Measurements from ENCODE around the gene BICRA. TPM values are rescaled to one million over a fixed set of nuclear protein-coding genes. Genes with fewer than 3 reads are reported as not detected.

BICRA gene
- total and polyA plus RNA-seq, 2 of the 8 experiments (the other 6 are each of a cell fraction or from before 2014, with no cell fraction given) = 1.5 to 29.2 TPM

DNA sequence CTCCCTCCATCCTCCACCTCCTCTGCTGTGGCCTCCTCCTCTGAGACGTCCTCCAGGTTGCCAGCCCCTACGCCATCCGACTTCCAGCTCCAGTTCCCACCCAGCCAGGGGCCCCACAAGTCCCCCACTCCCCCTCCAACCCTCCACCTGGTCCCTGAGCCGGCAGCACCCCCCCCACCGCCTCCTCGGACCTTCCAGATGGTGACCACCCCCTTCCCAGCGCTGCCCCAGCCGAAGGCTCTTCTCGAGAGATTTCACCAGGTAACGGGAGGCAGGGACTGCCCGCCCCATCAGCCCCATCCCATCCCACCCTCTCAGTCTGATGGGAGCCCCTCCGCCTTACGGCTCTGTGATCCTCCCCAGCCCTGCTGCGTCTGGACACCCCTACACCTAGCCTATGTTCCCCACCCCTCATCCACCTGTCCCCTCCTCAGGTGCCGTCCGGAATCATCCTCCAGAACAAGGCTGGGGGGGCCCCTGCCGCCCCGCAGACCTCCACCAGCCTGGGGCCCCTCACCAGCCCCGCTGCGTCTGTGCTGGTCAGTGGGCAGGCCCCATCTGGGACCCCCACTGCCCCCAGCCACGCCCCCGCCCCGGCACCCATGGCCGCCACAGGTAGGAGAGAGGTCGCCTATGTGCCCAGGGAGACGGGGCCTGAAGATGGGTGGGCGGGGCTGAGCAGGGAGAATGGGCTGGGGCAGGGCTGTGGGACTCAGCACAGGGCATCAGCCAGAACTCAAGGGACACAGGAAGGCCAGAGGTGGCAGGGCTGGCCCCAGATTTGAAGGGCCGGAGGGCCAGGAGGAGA is 85.7 kb downstream of the BICRA start:
- Histone ChIP-seq H4K20me1 (replicated peaks in 1 of 2; ENCODE audit: control insufficient read depth in 1 of 2, insufficient read depth in 2 of 2, low read length in 2 of 2) (peaks cover 3 to 8% of the 10 kb centered on the region in 2 experiments), H2BK15ac (ENCODE audit: low read length) (no peak overlapping the region), H4K8ac (ENCODE audit: extremely low read depth, insufficient read depth, low read length) (no peak overlapping the region), H3K4ac (replicated peaks; ENCODE audit: insufficient read length, low read depth, low read length) (no peak overlapping the region), H3K9ac (replicated peaks in 1 of 4; ENCODE audit: extremely low read depth in 1 of 4, low read depth in 3 of 4, low read length in 3 of 4) (no peak overlapping the region), H3K4me1 (replicated peaks in 1 of 4; ENCODE audit: control insufficient read depth in 3 of 4, insufficient read depth in 4 of 4, low read length in 3 of 4) (peaks cover 0 to 6% (median 0%) of the 10 kb centered on the region in 4 experiments; a peak in 2 of 7 replicates), H3K27ac (ENCODE audit: low read depth, low read length) (no peak overlapping the region), H3K14ac (ENCODE audit: insufficient read length) (no peak overlapping the region), H3K4me3 (ENCODE audit: extremely low read depth in 1 of 4, insufficient read depth in 2 of 4, low read depth in 3 of 4, low read length in 4 of 4) (no peak overlapping the region), H3K79me2 (ENCODE audit: control insufficient read depth in 1 of 2, insufficient read depth in 2 of 2, low read length in 2 of 2) (no peaks in the 10 kb centered on the region; a peak in 1 of 4 replicates), H3K23ac (ENCODE audit: insufficient read length) (no peak overlapping the region), H3K4me2 (ENCODE audit: insufficient read depth in 1 of 2, low read depth in 2 of 2, low read length in 2 of 2) (no peak overlapping the region), H3K56ac (replicated peaks; ENCODE audit: insufficient read length, low read depth, low read length) (no peak overlapping the region), H4K91ac (replicated peaks; ENCODE audit: insufficient read length, low read length) (no peak overlapping the region), H3K18ac (ENCODE audit: extremely low read depth, low read length) (no peak overlapping the region), H2BK120ac (replicated peaks; ENCODE audit: low read depth, low read length) (no peak overlapping the region), H2AK5ac (ENCODE audit: low read depth, low read length) (no peak overlapping the region), H2BK20ac (ENCODE audit: low read length) (no peak overlapping the region), H2AFZ (ENCODE audit: low read length) (no peak overlapping the region), H3K27me3 (replicated peaks in 1 of 4; ENCODE audit: control insufficient read depth in 3 of 4, extremely low read depth in 1 of 4, insufficient read depth in 3 of 4, low read length in 3 of 4) (no peaks in the 10 kb centered on the region), H4K5ac (ENCODE audit: insufficient read length, low read depth, low read length) (no peak overlapping the region), H3K9me3 (ENCODE audit: insufficient read depth in 2 of 2, low read depth in 1 of 2, low read length in 1 of 2) (no peaks in the 10 kb centered on the region), H3K79me1 (ENCODE audit: low read depth, low read length) (peaks cover 5% of the 10 kb centered on the region), H2BK5ac (ENCODE audit: low read depth, low read length) (no peak overlapping the region), H2BK12ac (ENCODE audit: low read depth, low read length) (no peak overlapping the region), H3K36me3 (ENCODE audit: control insufficient read depth in 2 of 4, insufficient read depth in 4 of 4, low read length in 3 of 4) (peaks cover 6 to 11% (median 9%) of the 10 kb centered on the region in 4 experiments), H3K23me2 (ENCODE audit: low read depth, low read length) (no peaks in the 10 kb centered on the region)
- FAIRE-seq (no peak), DNase-seq (ENCODE audit: low read depth in 1 of 2, low spot score in 2 of 2) (no peak)
- TF ChIP-seq GTF2F1 (IDR thresholded peaks at IDR 0.05; ENCODE audit: borderline replicate concordance, low read depth, low read length) (no peak), KDM5A (IDR thresholded peaks at IDR 0.05; ENCODE audit: low read length) (no peak), TCF12 (IDR thresholded peaks at IDR 0.05; ENCODE audit: low read depth, low read length) (no peak), CBX5 (IDR thresholded peaks at IDR 0.05; ENCODE audit: low read depth, low read length) (no peak), KDM4A (IDR thresholded peaks at IDR 0.05; ENCODE audit: low read depth, low read length, severe bottlenecking) (no peak), EGR1 (IDR thresholded peaks at IDR 0.05; ENCODE audit: borderline replicate concordance, low read depth, low read length) (no peak), SUZ12 (IDR thresholded peaks at IDR 0.05; ENCODE audit: low read length) (no peak), SP2 (IDR thresholded peaks at IDR 0.05; ENCODE audit: low read length) (no peak)
- TF ChIP-seq, protein P1, sequence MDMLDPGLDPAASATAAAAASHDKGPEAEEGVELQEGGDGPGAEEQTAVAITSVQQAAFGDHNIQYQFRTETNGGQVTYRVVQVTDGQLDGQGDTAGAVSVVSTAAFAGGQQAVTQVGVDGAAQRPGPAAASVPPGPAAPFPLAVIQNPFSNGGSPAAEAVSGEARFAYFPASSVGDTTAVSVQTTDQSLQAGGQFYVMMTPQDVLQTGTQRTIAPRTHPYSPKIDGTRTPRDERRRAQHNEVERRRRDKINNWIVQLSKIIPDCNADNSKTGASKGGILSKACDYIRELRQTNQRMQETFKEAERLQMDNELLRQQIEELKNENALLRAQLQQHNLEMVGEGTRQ (IDR thresholded peaks at IDR 0.05; ENCODE audit: low read length) = no peak
- WGBS, 2 experiments (ENCODE audit: extremely low coverage in 1 of 2, insufficient coverage in 1 of 2, insufficient read length in 1 of 2, insufficient replicate concordance in 2 of 2, low coverage in 1 of 2, low lambda C conversion rate in 2 of 2, missing lambda C conversion rate in 1 of 2) = 92% methylated on average over 8 of the region's 28 CpGs; no CpG with 5 or more reads in 1 of the 2 experiments
- POLR2A ChIA-PET (ENCODE audit: partially characterized antibody) = interaction anchor here (1.4 kb wide), 1 partner anchor 256 kb away, joined by 3 read pairs; no protein-coding TSS in a partner anchor
- CTCF ChIA-PET (ENCODE audit: partially characterized antibody) = interaction anchor here (0.7 to 1.2 kb wide), 6 partner anchors 46 to 184 kb away, joined by 3 to 4 read pairs (median 3); no protein-coding TSS in a partner anchor

Data from H1 (cell line).